ENCODE data around the gene HACE1.
"Not testable (repeated sequence)": the region's sequence is repeated elsewhere in the genome, so short reads cannot be mapped to it uniquely, and the experiment has no call there.

HACE1 gene

GRCh38 chr6:104829183-104829958 is 30.3 kb downstream of the HACE1 start:
- DNase-seq: no peak

DNA sequence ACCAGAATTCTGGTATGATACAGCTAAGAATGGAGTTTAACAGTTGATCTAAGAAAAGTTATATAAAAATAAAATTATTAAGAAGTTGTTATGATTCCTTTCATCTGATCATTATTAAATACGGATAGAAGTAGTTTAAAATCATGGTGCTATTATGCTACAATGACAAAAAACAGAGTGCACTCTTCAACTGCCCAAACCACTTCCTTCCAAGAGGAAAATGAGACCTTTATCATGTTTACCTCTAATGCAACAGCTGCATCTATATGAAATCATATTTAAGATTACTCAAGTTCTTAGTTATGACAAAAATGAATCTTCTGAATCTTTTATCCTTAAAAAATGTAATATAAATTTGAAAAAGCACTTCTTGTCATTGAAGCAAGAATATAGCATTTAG is 31.2 kb downstream of the HACE1 start:
- no peak for DNase-seq

DNA sequence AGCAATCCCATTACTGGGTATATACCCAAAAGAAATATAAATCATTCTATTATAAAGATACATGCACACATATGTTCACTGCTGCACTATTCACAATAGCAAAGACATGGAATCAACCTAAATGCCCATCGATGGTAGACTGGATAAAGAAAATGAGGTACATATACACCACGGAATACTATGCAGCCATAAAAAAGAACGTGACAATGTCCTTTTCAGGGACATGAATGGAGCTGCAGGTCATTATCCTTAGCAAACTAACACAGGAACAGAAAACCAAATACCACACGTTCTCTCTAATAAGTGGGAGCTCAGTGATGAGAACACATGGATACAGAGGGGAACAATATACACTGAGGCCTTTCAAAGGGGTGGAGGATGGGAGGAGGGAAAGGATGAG is 38.9 kb downstream of the HACE1 start:
- DNase-seq: not testable (repeated sequence)

- no peak for DNase-seq
Observed at GRCh38 chr6:104816125-104816524, 43.6 kb downstream of the HACE1 start.

DNA sequence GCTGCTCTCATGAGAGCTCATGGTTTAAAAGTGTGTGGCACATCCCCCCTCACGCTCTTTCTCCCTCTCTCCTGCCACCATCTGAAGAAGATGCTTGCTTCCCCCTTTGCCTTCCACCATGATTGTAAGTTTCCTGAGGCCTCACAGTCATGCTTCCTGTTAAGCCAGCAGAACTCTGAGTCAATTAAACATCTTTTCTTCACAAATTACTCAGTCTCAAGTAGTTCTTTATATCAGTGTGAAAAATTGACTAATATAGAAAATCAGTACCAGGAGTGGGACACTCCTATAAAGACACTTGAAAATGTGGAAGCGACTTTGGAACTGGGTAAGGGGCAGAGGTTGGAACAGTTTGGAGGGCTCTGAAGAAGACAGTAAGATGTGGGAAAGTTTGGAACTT is 45.0 kb downstream of the HACE1 start:
- DNase-seq: no peak

GRCh38 chr6:104813552-104813951 is 46.2 kb downstream of the HACE1 start:
- no peak for DNase-seq

- DNase-seq: no peak
Observed at GRCh38 chr6:104809116-104809515, 50.6 kb downstream of the HACE1 start.

GRCh38 chr6:104805335-104805734 is 54.4 kb downstream of the HACE1 start:
- DNase-seq: not testable (repeated sequence)

DNA sequence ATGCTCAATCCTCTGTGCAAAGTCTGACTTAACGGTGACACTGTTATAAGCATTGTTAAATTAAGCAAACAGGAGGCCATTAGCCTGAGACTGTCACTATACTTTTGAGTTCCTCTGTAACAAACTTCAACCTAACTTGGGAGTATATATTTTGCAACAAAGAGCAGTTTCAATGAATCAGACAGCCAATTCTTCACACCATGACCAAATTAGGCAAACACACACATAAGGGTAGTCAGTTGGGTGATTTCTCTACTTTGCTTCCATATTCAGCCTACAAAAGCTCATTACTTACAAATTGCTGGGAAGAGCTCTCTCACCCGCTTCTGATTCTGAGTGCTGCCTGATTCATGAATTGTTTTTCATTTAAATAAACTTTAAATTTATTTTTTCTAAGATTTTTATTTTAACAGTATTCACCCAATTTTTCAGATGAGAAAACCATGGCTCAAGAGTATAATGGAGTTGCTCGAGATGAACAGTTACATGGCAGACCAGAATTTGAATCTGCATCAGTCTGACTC is 60.5 kb downstream of the HACE1 start:
- DNase-seq: no peak

DNA sequence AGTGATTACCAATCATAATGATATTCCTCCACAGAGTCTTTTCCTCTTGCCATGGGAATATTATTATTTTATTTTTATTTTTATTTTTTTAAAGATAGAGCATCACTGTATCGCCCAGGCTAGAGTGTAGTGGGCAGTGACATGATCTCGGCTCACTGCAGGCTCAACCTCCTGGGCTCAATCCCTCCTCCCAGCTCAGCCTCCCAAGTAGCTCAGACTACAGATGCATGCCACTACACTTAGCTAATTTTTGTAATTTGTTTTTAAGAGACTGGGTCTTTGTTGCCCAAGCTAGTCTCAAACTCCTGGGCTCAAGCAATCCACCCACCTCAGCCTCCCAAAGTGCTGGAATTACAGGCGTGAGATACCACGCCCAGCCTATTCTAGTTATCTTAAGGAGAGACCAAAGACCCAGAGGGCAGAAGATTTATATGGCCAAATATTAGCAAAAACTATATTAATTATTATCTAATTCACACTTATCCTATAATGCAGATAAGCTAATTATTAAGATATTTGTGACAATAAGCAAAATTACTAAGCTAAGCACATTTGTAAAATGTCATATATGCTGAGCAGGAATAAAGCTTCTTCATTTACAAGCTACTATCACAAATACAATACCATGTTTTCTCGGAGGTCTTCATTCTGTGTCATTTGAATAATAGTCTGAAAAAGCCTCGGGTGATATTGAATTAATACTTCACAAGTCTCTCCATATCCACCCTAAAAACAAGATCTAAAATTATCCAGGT is 63.5 kb downstream of the HACE1 start:
- DNase-seq: no peak

DNA sequence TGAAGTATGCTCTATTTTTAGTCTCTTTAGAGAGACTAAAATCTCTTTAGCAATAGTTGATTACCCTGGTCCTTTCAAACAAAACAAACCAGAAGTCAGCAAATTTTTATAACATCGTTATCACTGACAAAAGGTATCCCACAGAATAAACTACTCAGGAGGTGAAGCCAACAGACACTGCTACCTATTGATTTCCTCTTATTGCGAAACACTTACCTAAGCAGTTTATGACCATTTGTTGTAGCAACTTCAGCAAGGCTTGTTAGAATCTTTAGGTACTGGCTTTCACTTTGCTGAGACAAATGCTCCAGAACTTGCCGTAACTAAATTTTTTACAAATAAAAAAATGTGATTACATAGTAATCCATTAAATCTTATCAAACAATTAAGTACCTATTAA is 64.4 kb downstream of the HACE1 start:
- DNase-seq: no peak

- DNase-seq: peak in 1 of 2 experiments; percentile 9
Observed at GRCh38 chr6:104789770-104790190, 69.9 kb downstream of the HACE1 start.

DNA sequence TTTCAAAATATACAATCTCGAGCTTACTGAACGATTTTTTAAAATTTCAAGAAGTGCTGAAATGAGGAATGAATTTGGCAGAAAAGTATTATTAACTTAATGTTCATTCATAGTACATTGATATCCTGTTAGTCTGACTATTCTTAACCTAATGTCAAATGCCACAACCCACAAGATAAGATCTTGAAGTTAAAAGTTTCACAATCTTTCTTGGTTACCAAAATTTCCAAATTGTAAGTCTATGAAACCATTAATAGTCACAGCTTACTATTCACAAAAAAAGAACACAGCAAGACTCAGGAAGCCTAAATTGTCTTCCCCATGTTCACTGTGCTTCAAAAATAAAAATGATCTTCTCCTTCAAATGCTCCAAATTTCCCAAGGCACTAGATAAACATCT is 71.3 kb downstream of the HACE1 start:
- DNase-seq: no peak

DNA sequence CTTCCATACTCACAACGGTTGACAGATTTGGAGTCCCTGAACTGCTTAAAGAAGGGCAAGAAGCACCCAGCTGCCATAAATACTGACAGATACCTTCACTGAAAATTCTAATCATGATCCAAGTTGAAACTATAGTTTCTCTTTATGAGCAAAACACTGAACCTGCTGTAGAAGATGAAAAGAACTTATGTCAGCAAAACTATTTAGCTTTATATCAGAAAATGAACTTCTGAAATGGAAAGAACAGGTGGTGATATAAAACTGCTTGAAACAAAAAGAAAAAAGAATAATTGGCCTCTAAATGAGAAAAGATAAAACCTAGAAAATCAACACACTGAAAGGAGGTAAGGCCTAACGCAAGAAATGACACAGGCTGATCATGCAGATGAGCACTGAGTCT is 72.4 kb downstream of the HACE1 start:
- DNase-seq: no peak

GRCh38 chr6:104784884-104785283 is 74.8 kb downstream of the HACE1 start:
- DNase-seq: no peak

DNA sequence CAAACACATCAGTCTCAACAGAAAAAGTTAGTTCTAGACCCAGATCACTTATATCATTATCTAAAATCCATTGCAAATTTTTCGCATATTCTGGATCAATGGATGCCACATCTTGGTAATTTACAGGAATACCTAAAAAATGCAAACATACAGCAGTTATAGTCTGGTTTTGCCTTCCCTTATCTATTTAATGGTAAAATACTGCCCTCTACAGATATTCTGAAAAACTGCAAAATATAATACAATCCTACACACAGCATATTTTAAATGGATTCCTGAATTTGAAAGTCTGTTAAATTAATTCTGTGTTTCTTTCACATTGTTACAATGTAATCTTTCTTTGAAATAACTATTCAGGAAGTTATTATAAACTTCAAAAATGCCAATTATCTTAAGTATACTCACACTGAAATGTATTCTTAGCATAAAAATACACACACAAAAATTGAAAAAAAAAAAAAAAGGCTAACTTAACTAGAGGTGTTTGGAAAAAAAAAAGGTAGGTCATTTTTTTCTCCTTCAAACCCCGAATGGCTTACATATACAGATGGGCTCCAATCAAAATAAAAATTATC is 88.4 kb downstream of the HACE1 start:
- DNase-seq: peak in 1 of 2 experiments; percentile 50

GRCh38 chr6:104768906-104769305 is 90.8 kb downstream of the HACE1 start:
- DNase-seq: no peak

DNA sequence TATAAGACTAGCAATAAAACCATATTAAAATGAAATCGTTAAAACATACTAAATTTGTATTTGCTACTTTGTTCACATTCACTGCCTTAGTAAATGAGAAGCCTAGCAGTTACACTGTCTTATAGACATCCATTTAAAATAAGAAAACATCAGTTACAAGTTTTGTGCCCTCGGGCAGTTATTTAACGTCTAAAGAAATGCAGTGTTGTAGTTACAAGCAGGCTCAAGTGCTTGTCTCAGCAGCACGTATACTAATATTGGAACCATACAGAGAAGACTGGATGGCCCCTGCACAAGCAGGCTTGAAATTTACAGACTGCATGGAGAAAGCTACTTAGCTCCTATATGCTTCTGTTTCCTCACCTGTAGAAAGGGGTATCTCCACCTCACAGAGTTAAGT is 93.1 kb downstream of the HACE1 start:
- DNase-seq: no peak

- DNase-seq: no peak
Observed at GRCh38 chr6:104754788-104755409, 104.8 kb downstream of the HACE1 start.

DNA sequence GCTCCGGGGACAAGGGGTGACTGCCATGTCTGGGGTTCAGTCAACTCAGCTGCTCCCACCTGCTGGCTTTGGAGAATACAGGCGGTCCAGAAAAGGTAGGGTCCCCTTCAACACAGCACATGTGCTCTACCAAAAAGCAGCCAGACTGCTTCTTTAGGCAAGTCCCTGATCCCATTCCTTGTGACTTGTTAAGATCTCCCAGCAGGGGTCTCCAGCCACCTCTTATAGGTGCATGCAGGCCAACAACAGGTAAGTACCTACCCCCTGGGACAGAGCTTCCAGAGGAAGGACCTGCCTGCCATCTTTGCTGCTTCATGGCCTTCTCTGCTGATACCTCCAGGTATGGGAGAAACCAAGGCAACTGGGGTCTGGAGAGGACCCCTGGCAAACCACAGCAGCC is 106.5 kb downstream of the HACE1 start:
- no peak for DNase-seq

- no peak for DNase-seq
Observed at GRCh38 chr6:104750449-104750848, 109.3 kb downstream of the HACE1 start.

DNA sequence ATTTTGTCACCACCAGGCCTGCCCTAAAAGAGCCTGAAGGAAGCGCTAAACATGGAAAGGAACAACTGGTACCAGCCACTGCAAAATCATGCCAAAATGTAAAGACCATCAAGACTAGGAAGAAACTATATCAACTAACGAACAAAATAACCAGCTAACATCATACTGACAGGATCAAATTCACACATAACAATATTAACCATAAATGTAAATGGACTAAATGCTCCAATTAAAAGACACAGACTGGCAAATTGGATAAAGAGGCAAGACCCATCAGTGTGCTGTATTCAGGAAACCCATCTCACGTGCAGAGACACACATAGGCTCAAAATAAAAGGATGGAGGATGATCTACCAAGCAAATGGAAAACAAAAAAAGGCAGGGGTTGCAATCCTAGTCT is 120.6 kb downstream of the HACE1 start:
- not testable (repeated sequence) for DNase-seq

- not testable (repeated sequence) for DNase-seq
Observed at GRCh38 chr6:104737567-104737966, 122.2 kb downstream of the HACE1 start.
